ENCODE results near the gene RSPH1.

- TF ChIP-seq CTCF (conservative IDR thresholded peaks at IDR 0.05 in 1 of 2, IDR thresholded peaks at IDR 0.05 in 1 of 2; ENCODE audit: extremely low read depth in 1 of 2, insufficient read depth in 1 of 2, low read depth in 1 of 2, low read length in 2 of 2) (no peak), EZH2 (IDR thresholded peaks at IDR 0.05; ENCODE audit: borderline replicate concordance, low read length) (no peak)
These were observed 28.5 kb upstream of the RSPH1 start for GRCh38 chr21:42524341-42525028.
